ENCODE measurements around the gene ASTN2. TPM values are rescaled to one million over a fixed set of nuclear protein-coding genes. Genes with fewer than 3 reads are reported as not detected.

Gene ASTN2
- total and polyA plus RNA-seq, 9 of the 15 experiments (the other 6 are each of a cell fraction or from before 2014, with no cell fraction given): 0.56 to 3.5 (median 1.9) TPM

- TF ChIP-seq ATF6 (CRISPR knock-in tag; IDR thresholded peaks at IDR 0.05) (no peak), DDX20 (tag; IDR thresholded peaks at IDR 0.05; ENCODE audit: low read depth) (no peak), ZNF512 (tag; IDR thresholded peaks at IDR 0.05) (peak; percentile 77), MTA1 (IDR thresholded peaks at IDR 0.05; ENCODE audit: borderline replicate concordance) (0 out of 2 replicates have a peak, but pooled peaks have one; percentile 19), TCF7L2 (IDR thresholded peaks at IDR 0.05; ENCODE audit: low read depth, low read length) (no peak), JUN (IDR thresholded peaks at IDR 0.05; ENCODE audit: borderline replicate concordance, low read depth, low read length) (peak; percentile 37; the same call in 1 of the 2 replicates), JUN (CRISPR knock-in tag; IDR thresholded peaks at IDR 0.05; ENCODE audit: borderline replicate concordance) (no peak), MYC (IDR thresholded peaks at IDR 0.05; ENCODE audit: low read depth, low read length) (no peak), MYC (CRISPR knock-in tag; IDR thresholded peaks at IDR 0.05; ENCODE audit: borderline replicate concordance, low read depth) (no peak), TARDBP (IDR thresholded peaks at IDR 0.05) (no peak), CBX8 (IDR thresholded peaks at IDR 0.05; ENCODE audit: borderline replicate concordance, extremely low read depth, low read depth, low read length, poor library complexity, severe bottlenecking) (no peak), ZNF280B (CRISPR knock-in tag; IDR thresholded peaks at IDR 0.05) (no peak), ATF3 (IDR thresholded peaks at IDR 0.05) (peak; percentile 56; the same call in 1 of the 2 replicates), ATF3 (CRISPR knock-in tag; conservative IDR thresholded peaks at IDR 0.05) (no peak), ZNF184 (CRISPR knock-in tag; IDR thresholded peaks at IDR 0.05) (no peak), NR3C1 (CRISPR knock-in tag; IDR thresholded peaks at IDR 0.05) (no peak), ZNF324 (CRISPR knock-in tag; IDR thresholded peaks at IDR 0.05) (no peak), SPI1 (IDR thresholded peaks at IDR 0.05; ENCODE audit: borderline replicate concordance, low read depth, low read length) (peak; percentile 30; the same call in 1 of the 2 replicates), CBFA2T3 (IDR thresholded peaks at IDR 0.05) (0 out of 2 replicates have a peak, but pooled peaks have one; percentile 2), ZBTB5 (IDR thresholded peaks at IDR 0.05) (no peak)
Measured at GRCh38 chr9:116549061-116549664, 865.7 kb downstream of the ASTN2 start (continued).

All from K562 (cell line).